ENCODE measurements around the gene TMEM223.
"Not testable (repeated sequence)": the region's sequence is repeated elsewhere in the genome, so short reads cannot be mapped to it uniquely, and the experiment has no call there.

Gene TMEM223

GRCh38 chr11:62799486-62799885 lies 7.7 kb upstream of the TMEM223 start:
- DNase-seq, result no peak

GRCh38 chr11:62796281-62796680 lies 4.5 kb upstream of the TMEM223 start:
- no peak for DNase-seq

- DNase-seq, result no peak
Observed at GRCh38 chr11:62794201-62794775, 2.5 kb upstream of the TMEM223 start.

- no peak for DNase-seq
Observed at GRCh38 chr11:62792202-62792575, 383 bp upstream of the TMEM223 start.

GRCh38 chr11:62789576-62789975 lies 2.2 kb downstream of the TMEM223 start:
- no peak for DNase-seq

GRCh38 chr11:62788991-62789390 lies 2.8 kb downstream of the TMEM223 start:
- no peak for DNase-seq

- peak; percentile 98 for DNase-seq
Observed at GRCh38 chr11:62787005-62787759, 4.6 kb downstream of the TMEM223 start, which contains the start of gene TMEM179B. Gene TMEM179B, plus strand, starts transcription at chr11:62787402. Its CDS starts 30 bp downstream, at chr11:62787432.

GRCh38 chr11:62786318-62787004 lies 5.3 kb downstream of the TMEM223 start:
- peak; percentile 82 for DNase-seq

GRCh38 chr11:62782753-62783152 lies 9.1 kb downstream of the TMEM223 start:
- DNase-seq, result no peak

GRCh38 chr11:62778441-62778840 lies 13.4 kb downstream of the TMEM223 start:
- DNase-seq, result no peak

GRCh38 chr11:62777389-62777788 lies 14.4 kb downstream of the TMEM223 start:
- no peak for DNase-seq

GRCh38 chr11:62775646-62776045 lies 16.2 kb downstream of the TMEM223 start:
- DNase-seq, result no peak

- DNase-seq, result no peak
Observed at GRCh38 chr11:62774407-62774806, 17.4 kb downstream of the TMEM223 start.

- peak; percentile 99 for DNase-seq
Observed at GRCh38 chr11:62771144-62772021, 20.4 kb downstream of the TMEM223 start, which contains the start of gene TAF6L. Gene TAF6L, plus strand, starts transcription at chr11:62771396. Its CDS starts 4,388 bp downstream, at chr11:62775784.

GRCh38 chr11:62770778-62771143 lies 21.0 kb downstream of the TMEM223 start:
- DNase-seq, result no peak

- DNase-seq, result not testable (repeated sequence)
Observed at GRCh38 chr11:62760867-62761227, 31.0 kb downstream of the TMEM223 start.

- no peak for DNase-seq
Observed at GRCh38 chr11:62757846-62758788, 33.7 kb downstream of the TMEM223 start.

GRCh38 chr11:62755086-62755615 lies 36.7 kb downstream of the TMEM223 start:
- DNase-seq, result no peak

GRCh38 chr11:62753736-62754603 lies 37.8 kb downstream of the TMEM223 start, which contains the start of gene ZBTB3:
Gene ZBTB3, minus strand, starts transcription at chr11:62754160. Its CDS starts 496 bp downstream, at chr11:62753664.
- DNase-seq, result peak; percentile 100

GRCh38 chr11:62752994-62753735 lies 38.6 kb downstream of the TMEM223 start:
- DNase-seq, result no peak
